SH-SY5Y (cell line): ENCODE data around the gene EMP1.

Experiments used
- GATA2 ChIP-seq: IDR thresholded peaks from 2 replicates; pipeline ENCODE4 v1.6.1; 2011; ENCODE audit warnings: mild to moderate bottlenecking, low read depth, low read length
- GATA3 ChIP-seq: IDR thresholded peaks from 2 replicates; pipeline ENCODE4 v1.6.1; 2011; ENCODE audit warnings: low read depth, mild to moderate bottlenecking, low read length, moderate library complexity

GRCh38 chr12:13167226-13167625 lies 29.3 kb upstream of the EMP1 start:
- TF ChIP-seq GATA2 (no peak), GATA3 (no peak)
